Measurements from ENCODE around the gene GAS7. TPM values are rescaled to one million over a fixed set of nuclear protein-coding genes. Genes with fewer than 3 reads are reported as not detected.
"Not testable (repeated sequence)": the region's sequence is repeated elsewhere in the genome, so short reads cannot be mapped to it uniquely, and the experiment has no call there.

GAS7 gene
- total and polyA plus RNA-seq, 8 donors = 30.4 to 83.4 (median 40.1) TPM

GRCh38 chr17:10021272-10021984, 177.0 kb downstream of the GAS7 start:
- intact Hi-C loops (cut with DNase I) = no loop called here
- DNase-seq = peak in 2 of 4 donors; percentile 67 to 87
- peaks cover 0 to 79% of the 10 kb centered on the region in 2 donors for H3K27me3 ChIP-seq
- TF ChIP-seq, protein P1, sequence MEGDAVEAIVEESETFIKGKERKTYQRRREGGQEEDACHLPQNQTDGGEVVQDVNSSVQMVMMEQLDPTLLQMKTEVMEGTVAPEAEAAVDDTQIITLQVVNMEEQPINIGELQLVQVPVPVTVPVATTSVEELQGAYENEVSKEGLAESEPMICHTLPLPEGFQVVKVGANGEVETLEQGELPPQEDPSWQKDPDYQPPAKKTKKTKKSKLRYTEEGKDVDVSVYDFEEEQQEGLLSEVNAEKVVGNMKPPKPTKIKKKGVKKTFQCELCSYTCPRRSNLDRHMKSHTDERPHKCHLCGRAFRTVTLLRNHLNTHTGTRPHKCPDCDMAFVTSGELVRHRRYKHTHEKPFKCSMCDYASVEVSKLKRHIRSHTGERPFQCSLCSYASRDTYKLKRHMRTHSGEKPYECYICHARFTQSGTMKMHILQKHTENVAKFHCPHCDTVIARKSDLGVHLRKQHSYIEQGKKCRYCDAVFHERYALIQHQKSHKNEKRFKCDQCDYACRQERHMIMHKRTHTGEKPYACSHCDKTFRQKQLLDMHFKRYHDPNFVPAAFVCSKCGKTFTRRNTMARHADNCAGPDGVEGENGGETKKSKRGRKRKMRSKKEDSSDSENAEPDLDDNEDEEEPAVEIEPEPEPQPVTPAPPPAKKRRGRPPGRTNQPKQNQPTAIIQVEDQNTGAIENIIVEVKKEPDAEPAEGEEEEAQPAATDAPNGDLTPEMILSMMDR (IDR thresholded peaks at IDR 0.05) = no peak
- H3K36me3 ChIP-seq = no peaks in the 10 kb centered on the region
- H3K4me3 ChIP-seq = no peak overlapping the region
- H3K27ac ChIP-seq = peak overlapping the region in 1 of 2 donors; percentile 92
- peaks cover 3 to 78% of the 10 kb centered on the region in 2 donors for H3K4me1 ChIP-seq
- peak; percentile 57 for ATAC-seq
- no peaks in the 10 kb centered on the region for H3K9me3 ChIP-seq

- Histone ChIP-seq H3K27ac (peak overlapping the region in 1 of 2 donors; percentile 92), H3K4me3 (no peak overlapping the region), H3K36me3 (no peaks in the 10 kb centered on the region), H3K9me3 (no peaks in the 10 kb centered on the region), H3K27me3 (peaks cover 0 to 71% of the 10 kb centered on the region in 2 donors), H3K4me1 (peaks cover 3 to 87% of the 10 kb centered on the region in 2 donors)
- intact Hi-C loops (cut with DNase I) = no loop called here
- TF ChIP-seq, protein P1 (IDR thresholded peaks at IDR 0.05) = no peak
- ATAC-seq = peak; percentile 24
- peak in 2 of 4 donors; percentile 60 to 82 for DNase-seq
Observed at GRCh38 chr17:10019941-10020451, 178.4 kb downstream of the GAS7 start.

GRCh38 chr17:10018461-10018891, 179.9 kb downstream of the GAS7 start:
- Histone ChIP-seq H3K4me1 (peaks cover 5 to 92% of the 10 kb centered on the region in 2 donors), H3K27me3 (peaks cover 0 to 56% of the 10 kb centered on the region in 2 donors), H3K27ac (peak overlapping the region in 1 of 2 donors; percentile 92), H3K36me3 (no peaks in the 10 kb centered on the region), H3K9me3 (no peaks in the 10 kb centered on the region), H3K4me3 (no peak overlapping the region)
- ATAC-seq = peak; percentile 57
- intact Hi-C loops (cut with DNase I) = no loop called here
- no peak for DNase-seq
- TF ChIP-seq, protein P1 (IDR thresholded peaks at IDR 0.05) = no peak

DNA sequence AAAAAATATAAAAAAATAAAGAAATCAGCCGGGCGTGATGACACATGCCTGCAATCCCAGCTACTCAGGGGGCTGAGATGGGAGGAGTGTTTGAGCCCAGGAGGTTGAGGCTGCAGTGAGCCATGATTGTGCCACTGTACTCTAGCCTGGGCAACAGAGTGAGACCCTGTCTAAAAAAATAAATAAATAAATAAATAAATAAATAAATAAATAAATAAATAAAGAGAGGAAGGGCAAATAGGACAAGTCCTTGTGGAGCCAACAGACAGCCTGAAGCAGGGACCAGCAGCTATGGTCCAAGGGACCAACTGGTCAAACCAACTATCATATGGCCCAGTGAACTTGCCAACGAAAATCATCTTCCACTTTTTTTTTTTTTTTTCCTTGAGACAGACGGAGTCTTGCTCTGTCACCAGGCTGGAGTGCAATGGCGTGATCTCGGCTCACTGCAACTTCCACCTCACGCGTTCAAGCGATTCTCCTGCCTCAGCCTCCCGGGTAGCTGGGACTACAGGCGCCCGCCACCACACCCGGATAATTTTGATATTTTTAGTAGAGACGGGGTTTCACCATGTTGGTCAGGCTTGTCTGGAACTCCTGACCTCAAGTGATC, 181.3 kb downstream of the GAS7 start:
- Histone ChIP-seq H3K27ac (peak overlapping the region in 1 of 2 donors; percentile 92), H3K4me1 (peaks cover 8 to 92% of the 10 kb centered on the region in 2 donors), H3K27me3 (peaks cover 0 to 42% of the 10 kb centered on the region in 2 donors)
- H3K9me3 ChIP-seq; intact Hi-C loops (cut with DNase I); DNase-seq; H3K36me3 ChIP-seq; H3K4me3 ChIP-seq; ATAC-seq: not testable (repeated sequence)

DNA sequence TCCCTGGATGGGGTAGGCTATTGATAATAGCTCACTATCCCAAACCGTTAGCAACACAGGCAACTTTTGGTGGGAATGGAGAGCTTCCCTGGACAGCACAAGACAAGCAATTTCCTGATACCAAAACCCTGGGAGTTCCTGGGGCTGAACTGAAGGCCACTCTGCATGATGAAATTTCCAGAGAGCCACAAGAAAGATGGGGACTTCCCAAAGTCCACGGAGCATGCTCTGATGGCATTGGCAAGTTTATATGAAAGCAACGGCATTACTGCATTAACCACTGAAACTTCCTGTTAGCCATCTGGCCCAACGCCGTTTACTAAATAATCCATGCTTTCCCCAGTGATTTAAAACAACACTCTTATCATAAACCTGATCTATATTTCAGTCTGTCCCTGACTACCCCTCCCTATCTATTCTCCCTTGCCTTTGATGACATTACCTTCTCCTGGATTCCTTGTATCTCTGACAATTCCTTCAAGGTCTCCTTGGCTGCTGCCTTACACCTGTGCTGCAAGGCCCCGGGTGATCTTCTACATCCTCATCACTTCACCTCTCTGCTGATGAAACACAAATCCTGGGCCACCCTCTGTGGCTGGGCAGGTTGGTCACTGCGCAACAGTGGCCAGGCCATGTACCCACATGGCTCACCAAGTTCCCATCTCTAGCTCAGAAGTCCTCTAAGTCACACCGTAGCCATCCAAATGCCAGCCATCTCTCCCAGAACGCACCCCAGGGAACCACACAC, 184.9 kb downstream of the GAS7 start:
- Histone ChIP-seq H3K4me3 (no peak overlapping the region), H3K4me1 (peaks cover 5 to 71% of the 10 kb centered on the region in 2 donors), H3K9me3 (no peaks in the 10 kb centered on the region), H3K27me3 (peaks cover 0 to 8% of the 10 kb centered on the region in 2 donors), H3K27ac (peak overlapping the region in 1 of 2 donors; percentile 74), H3K36me3 (no peaks in the 10 kb centered on the region)
- intact Hi-C loops (cut with DNase I) = no loop called here
- DNase-seq (peak in 1 of 4 donors; percentile 51), ATAC-seq (peak; percentile 63)
- TF ChIP-seq, protein P1 (IDR thresholded peaks at IDR 0.05) = no peak
